ENCODE results near the gene NPY2R.

- TF ChIP-seq CTCF (IDR thresholded peaks at IDR 0.05) (no peak), POLR2A (IDR thresholded peaks at IDR 0.05; ENCODE audit: low read depth) (no peak), EP300 (IDR thresholded peaks at IDR 0.05) (no peak)
These were observed 18.7 kb downstream of the NPY2R start for GRCh38 chr4:155227131-155227530.
